Stimulated activated CD4-positive, alpha-beta T cell treated with anti-CD3 and anti-CD28 coated beads, TNF-alpha, amount 100 ng/mL, for 1 hour (primary cell): ENCODE results near the gene USP2.
"Not testable (repeated sequence)": the region's sequence is repeated elsewhere in the genome, so short reads cannot be mapped to it uniquely, and the experiment has no call there.

Source experiments
- DNase-seq, 3 donors: peaks; one replicate each; pipeline ENCODE4 v3.0.0-alpha.2; 2020; ENCODE audit warnings: low read depth in 3 of 3, low spot score in 1 of 3

USP2 gene

GRCh38 chr11:119414321-119414720, 32.8 kb upstream of the USP2 start:
- DNase-seq: no peak

- no peak for DNase-seq
Observed at GRCh38 chr11:119412072-119412471, 30.6 kb upstream of the USP2 start.

- DNase-seq: no peak
Observed at GRCh38 chr11:119410501-119410900, 29.0 kb upstream of the USP2 start.

GRCh38 chr11:119409731-119410130, 28.2 kb upstream of the USP2 start:
- no peak for DNase-seq

DNA sequence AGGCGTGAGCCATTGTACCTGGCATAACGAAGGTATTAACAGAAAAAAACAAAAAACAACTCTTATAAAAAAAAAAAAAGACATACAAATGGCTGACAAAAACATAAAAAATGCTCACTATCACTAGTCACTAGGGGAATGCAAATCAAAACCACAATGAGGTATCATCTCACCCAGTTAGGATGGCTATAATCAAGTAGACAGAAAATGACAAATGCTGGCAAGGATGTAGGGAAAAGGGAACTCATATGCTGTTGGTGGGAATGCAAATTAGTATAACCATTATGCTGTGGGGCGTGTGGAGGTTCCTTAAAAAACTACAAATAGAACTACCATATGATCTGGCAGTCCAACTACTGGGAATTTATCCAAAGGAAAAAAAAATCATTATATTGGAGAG, 24.5 kb upstream of the USP2 start:
- DNase-seq: no peak

- not testable (repeated sequence) for DNase-seq
Observed at GRCh38 chr11:119405448-119405847, 24.0 kb upstream of the USP2 start.

GRCh38 chr11:119404872-119405271, 23.4 kb upstream of the USP2 start:
- DNase-seq: no peak

DNA sequence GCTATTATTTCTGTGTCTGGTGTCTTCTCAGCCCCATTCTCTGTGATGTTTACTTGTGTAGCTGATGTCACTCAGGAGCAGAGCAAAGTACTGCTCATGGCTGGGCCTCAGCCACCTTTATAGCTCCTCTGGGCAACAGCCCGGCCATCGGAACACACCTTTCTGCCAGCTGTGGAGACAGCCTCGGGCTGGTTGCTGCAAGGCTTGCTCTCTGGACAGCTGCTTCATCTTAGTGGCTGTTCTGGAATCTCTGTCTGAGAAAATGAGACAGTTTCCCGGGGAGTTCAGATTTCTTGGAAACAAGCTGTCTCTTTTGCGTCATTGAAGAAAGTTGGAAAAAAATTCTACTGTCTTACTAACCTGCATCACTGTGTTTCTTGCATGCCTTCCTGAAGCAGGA, 21.5 kb upstream of the USP2 start:
- DNase-seq: no peak

DNA sequence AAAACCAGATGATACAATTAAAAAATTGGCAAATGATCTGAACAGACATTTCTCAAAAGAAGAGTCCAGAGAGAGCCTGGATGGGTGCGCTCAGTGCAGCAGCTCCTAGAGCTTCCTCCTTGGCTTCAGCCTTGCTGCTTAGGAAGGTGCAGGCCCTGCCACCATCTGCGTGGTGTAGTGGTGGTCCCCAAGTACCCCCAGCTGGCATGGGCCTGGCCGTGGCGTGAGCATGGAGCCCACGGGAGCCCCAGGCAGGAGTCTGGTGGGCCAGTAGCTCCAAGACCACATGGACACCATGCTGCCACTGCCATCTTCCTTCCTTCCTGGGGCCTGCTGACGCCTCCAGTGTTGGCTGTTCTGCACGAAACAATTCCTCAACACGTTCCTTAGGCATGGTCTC, 21.0 kb upstream of the USP2 start:
- DNase-seq: no peak

DNA sequence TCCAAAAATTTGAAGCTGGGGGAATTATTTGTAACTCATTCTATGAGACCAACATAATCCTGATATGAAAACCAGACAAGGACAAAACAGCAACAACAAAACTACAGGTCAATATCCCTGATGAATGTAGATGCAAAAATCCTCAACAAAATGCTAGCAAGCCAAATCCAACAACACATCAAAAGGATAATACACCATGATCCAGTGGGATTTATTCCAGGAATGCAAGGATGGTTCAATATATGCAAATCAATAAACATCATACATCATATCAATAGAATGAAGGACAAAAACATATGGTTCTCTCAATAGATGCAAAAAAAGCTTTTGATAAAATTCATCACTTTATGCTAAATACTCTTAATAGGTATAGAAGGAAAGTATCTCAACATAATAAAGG, 19.4 kb upstream of the USP2 start:
- no peak for DNase-seq

GRCh38 chr11:119397740-119398139, 16.2 kb upstream of the USP2 start:
- DNase-seq: no peak

GRCh38 chr11:119396835-119397234, 15.3 kb upstream of the USP2 start:
- no peak for DNase-seq

DNA sequence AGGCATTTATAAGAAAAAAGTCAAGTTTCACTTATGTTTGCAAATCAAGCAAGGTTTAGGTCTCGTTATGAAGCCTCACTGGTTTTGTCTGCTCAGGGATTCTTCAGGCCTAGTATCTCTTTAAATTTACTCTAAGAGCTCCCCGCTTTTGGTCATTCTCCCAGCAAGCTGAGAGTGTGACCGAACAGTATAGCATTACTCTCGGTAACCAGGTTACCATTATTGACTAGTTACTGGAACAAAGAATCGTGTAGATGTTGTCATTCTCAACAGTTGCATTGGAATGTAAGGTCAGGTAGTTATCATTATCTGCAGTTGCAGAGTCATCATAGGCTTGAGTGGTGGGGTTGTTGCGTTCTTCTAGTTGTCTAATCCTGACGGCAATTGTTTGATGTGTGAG, 9.8 kb upstream of the USP2 start:
- no peak for DNase-seq

- no peak for DNase-seq
Observed at GRCh38 chr11:119389611-119390254, 8.2 kb upstream of the USP2 start.

DNA sequence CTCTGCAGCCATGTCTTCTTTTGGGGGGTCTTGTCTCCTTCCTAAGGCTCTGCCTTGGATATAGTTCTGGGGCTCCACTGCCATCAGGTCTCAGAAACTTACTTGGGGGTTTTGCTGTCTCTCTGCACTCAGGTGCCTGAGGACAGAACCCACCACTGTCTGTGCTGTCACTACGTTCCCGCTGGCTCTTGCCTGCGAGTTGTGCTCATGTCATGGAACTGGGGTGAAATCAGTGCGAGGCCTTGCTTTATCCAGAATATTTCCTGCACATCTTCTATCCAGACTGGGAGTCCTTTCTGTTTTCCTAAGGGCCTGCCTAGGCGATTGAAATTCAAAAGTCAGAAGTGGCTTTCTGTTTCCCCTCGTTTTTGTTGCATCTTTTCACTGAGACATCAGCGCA, 6.6 kb upstream of the USP2 start:
- DNase-seq: no peak

DNA sequence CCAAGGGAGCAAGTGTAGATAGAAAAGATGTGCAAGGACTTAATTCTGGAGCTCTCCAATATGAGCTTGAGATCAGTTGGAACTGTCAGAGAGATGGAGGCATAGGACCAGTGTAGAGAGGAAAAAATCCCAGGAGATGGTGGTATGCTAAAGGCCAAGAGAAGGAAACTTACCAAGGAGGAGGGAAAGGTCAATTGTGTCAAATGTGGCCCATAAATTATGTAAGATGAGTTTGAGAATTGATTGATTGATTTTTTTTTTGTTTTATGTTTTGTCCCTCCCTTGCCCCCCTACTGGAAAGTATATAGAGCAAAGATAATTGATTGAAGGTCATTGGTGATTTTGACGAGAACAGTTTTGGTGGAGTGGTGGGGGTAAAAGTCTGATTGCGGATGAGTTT, 2.8 kb upstream of the USP2 start:
- DNase-seq: no peak

GRCh38 chr11:119382513-119382912, 1.0 kb upstream of the USP2 start:
- not testable (repeated sequence) for DNase-seq

- no peak for DNase-seq
Observed at GRCh38 chr11:119382101-119382500, 611 bp upstream of the USP2 start.

DNA sequence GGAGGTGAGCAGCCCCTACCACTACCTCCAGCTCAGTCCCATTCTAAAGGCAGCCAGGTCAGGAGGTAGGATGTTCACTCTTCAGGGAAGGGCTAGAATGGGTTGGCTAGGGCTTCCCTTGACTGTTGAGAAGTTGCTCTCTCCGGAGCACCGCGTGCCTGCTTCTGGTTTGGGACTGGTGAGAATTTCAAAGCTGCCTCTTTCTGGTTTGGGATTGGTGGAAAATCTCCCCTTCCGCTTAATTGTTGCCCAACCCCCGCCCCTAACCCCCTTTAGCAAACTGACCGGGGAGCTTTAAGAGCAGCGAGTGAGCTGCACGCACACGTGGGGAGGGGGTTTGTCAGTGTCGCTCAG, 686 bp downstream of the USP2 start:
- no peak for DNase-seq

DNA sequence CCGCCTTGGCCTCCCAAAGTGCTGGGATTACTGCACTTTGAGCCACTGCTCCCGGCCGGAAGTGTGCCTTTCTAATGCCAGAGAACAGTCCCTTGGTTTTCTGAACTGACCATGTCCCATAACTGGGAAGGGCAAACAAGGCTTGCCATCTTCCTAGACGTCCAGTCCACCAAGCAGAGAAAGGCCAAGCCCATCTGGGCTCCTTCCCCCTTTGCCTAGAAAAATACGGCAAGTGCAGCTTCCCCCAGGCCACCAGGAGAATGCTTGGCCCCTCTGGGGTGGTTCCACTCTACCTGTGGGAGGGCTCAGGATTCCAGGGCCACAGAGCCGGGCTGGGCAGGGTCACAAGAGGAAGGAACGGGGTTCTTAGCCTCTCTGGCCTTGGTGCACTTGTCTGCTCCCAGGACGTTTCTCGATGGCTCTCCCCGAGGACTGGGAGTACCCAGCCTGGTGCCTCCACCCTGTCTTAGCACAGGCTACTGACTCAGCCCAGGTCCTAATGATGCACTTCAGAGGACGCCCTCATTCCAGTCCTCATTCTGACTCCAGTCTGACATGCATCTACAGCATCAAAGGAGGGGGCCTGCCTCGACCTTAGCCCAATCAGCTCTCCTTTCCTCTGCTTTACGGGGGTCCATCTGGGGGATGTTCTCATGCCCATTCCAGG, 1.2 kb downstream of the USP2 start:
- DNase-seq: no peak

- no peak for DNase-seq
Observed at GRCh38 chr11:119378851-119379465, 2.5 kb downstream of the USP2 start.

DNA sequence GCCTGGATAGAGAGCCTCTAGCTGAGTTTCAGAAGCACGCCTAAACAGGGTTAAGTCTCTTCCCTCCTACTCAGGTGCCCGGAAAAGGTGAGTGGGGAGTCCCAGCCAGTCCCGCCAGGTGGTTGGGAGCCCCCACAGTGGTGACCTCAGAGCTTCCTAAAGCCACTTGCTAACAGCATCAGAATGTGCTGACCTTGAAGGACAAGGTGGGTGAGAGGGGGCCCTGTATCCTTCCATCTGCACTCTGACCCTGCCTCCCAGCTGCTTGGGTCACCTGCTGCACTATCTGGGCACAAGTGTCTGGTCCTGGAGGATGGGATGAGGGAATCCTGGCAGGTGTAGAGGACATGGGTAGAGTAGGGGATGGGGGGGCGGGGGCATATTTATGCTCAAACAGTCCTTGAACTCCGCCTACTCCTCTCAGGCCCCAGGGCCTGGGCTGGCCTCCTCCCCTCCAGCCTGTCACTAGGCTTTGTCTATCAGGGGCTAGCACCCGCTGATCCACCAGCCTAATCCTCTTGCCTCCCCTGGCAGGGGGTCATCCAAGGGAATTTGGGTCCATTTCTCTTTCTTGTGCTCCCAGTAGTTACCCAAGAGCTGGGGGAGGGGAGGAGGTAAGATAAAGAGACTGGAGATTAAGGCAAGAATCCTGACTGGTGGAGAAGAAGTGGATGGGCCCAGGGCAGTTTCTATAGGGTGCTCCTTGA, 3.4 kb downstream of the USP2 start:
- no peak for DNase-seq
